ENCODE measurements around the gene EEF1AKMT3. TPM values are rescaled to one million over a fixed set of nuclear protein-coding genes. Genes with fewer than 3 reads are reported as not detected.

EEF1AKMT3 gene
- total RNA-seq, 1 donor = 8.3 TPM

DNA sequence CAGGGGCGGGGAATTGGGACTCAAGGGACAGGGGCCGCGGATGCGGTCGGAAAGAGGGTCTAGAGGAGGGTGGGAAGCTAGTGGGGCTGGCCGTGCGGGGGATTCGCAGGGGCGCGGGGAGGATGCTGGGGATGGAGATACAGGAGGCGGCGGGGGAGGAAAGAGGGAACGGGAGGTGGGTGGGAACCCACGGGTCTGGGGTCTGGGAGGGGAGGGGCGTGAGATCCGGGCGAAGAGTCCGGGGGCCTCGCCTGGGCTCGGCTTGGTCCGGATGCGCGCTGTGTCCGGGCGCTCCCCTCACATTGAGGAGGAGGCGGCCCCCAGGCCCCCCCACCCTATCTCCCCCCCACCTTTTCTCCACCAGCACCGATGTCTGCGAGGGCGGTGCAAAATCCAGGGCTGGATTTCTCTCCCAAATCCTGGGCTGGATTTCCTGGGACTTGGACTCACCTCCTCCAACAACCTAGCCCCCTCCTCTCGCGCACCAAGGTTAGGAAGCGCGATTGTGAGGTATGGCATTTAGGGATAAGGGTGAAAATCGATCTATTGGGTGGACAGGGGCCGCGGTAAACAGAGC, 33.7 kb upstream of the EEF1AKMT3 start, which contains the start of gene AGAP2:
AGAP2 (minus strand) TSS at position 82 of the 577 bp plus-strand sequence. CDS start 496 bp downstream, outside the sequence.
- H2AFZ ChIP-seq (ENCODE audit: low read length) = no peak within 1 kb of the TSS
- H3K27me3 ChIP-seq (ENCODE audit: insufficient read depth, low read length) = peaks cover 86% of the 10 kb centered on the region

DNA sequence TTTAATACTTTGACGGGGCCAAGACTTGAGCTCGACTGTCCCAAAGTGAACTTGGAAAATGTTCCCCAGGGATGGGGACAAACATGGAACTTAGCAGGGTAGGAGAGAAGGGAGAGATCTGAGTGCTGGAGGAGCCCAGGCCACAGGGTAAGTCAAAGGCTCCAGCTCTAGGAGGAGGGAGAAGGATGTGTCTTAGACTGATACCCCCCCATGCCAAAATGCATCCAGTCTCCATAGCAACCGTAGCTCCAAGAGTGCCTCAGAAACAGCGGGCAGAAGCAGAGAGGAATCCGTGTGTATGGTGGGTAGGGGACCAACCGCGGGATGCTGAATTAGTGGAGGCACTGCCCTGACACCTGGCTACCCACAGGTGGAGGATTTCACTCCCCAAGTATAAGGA, 33.0 kb upstream of the EEF1AKMT3 start:
- H3K4me2 ChIP-seq (ENCODE audit: insufficient read depth, low read length) = no peak overlapping the region
- H3K27me3 ChIP-seq (ENCODE audit: insufficient read depth, low read length) = peaks cover 80% of the 10 kb centered on the region
- TF ChIP-seq, protein P1, sequence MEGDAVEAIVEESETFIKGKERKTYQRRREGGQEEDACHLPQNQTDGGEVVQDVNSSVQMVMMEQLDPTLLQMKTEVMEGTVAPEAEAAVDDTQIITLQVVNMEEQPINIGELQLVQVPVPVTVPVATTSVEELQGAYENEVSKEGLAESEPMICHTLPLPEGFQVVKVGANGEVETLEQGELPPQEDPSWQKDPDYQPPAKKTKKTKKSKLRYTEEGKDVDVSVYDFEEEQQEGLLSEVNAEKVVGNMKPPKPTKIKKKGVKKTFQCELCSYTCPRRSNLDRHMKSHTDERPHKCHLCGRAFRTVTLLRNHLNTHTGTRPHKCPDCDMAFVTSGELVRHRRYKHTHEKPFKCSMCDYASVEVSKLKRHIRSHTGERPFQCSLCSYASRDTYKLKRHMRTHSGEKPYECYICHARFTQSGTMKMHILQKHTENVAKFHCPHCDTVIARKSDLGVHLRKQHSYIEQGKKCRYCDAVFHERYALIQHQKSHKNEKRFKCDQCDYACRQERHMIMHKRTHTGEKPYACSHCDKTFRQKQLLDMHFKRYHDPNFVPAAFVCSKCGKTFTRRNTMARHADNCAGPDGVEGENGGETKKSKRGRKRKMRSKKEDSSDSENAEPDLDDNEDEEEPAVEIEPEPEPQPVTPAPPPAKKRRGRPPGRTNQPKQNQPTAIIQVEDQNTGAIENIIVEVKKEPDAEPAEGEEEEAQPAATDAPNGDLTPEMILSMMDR (IDR thresholded peaks at IDR 0.05; ENCODE audit: extremely low read depth, low read depth, low read length) = no peak
- peaks cover 9% of the 10 kb centered on the region for H3K4me1 ChIP-seq (ENCODE audit: insufficient read depth, low read length)
- no peak overlapping the region for H2AFZ ChIP-seq (ENCODE audit: low read length)
- peak; percentile 72 for DNase-seq (ENCODE audit: insufficient read length, low spot score, missing footprints)
- no peaks in the 10 kb centered on the region for H3K36me3 ChIP-seq (ENCODE audit: insufficient read depth, low read length)
- H3K4me3 ChIP-seq (ENCODE audit: insufficient read depth, low read length) = no peak overlapping the region
- no peaks in the 10 kb centered on the region for H3K9me3 ChIP-seq (ENCODE audit: low read depth, low read length)
- H4K20me1 ChIP-seq (ENCODE audit: insufficient read depth, low read length) = peaks cover 2% of the 10 kb centered on the region
- H3K79me2 ChIP-seq (ENCODE audit: insufficient read depth, low read length) = no peaks in the 10 kb centered on the region
- no peak overlapping the region for H3K27ac ChIP-seq (ENCODE audit: low read depth, low read length)

More for the DNA sequence above, 33.7 kb upstream of the EEF1AKMT3 start, which contains the start of gene AGAP2:
- peak within 1 kb of the TSS; percentile 16 for H3K4me3 ChIP-seq (ENCODE audit: insufficient read depth, low read length)
- peaks cover 4% of the 10 kb centered on the region for H4K20me1 ChIP-seq (ENCODE audit: insufficient read depth, low read length)
- peak within 1 kb of the TSS; percentile 43 for H3K4me2 ChIP-seq (ENCODE audit: insufficient read depth, low read length)
- peak; percentile 81 for DNase-seq (ENCODE audit: insufficient read length, low spot score, missing footprints)
- no peak within 1 kb of the TSS for H3K27ac ChIP-seq (ENCODE audit: low read depth, low read length)
- TF ChIP-seq, protein P1 (IDR thresholded peaks at IDR 0.05; ENCODE audit: extremely low read depth, low read depth, low read length) = no peak
- peaks cover 9% of the 10 kb centered on the region for H3K4me1 ChIP-seq (ENCODE audit: insufficient read depth, low read length)
- H3K36me3 ChIP-seq (ENCODE audit: insufficient read depth, low read length) = no peaks in the 10 kb centered on the region
- no peaks in the 10 kb centered on the region for H3K79me2 ChIP-seq (ENCODE audit: insufficient read depth, low read length)
- no peaks in the 10 kb centered on the region for H3K9me3 ChIP-seq (ENCODE audit: low read depth, low read length)

DNA sequence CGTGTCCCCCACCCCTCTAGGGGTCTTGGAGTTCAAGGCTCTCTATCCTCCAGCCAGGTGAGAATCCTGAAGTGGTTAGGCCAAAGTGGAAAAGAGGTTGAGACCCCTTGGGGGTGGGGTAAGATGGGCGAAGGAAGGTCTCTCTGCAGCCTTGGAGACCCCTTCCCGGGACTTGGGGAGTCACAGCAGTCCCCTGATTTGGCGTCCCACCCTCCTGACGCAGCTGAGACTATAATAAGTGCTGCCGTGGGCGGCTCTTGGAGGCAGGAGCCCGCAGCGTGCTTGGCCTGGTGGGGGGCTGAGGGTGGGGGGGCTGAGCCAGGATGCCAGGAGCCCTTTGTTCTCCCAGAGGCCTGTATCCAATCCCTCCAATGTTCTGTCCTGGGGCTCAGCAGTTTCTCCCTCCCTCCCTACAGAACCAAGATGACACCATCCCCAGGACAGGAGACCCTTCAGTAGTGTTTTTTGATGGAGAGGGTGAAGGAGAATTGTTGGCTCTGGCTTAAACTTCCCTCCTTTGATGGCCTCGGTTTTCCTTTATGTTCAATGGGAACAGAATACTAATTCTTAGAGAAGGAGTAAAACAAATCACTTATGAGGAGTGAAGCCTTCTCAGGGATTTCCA, 32.4 kb upstream of the EEF1AKMT3 start:
- no peak overlapping the region for H3K4me3 ChIP-seq (ENCODE audit: insufficient read depth, low read length)
- H3K79me2 ChIP-seq (ENCODE audit: insufficient read depth, low read length) = peaks cover 1% of the 10 kb centered on the region
- H4K20me1 ChIP-seq (ENCODE audit: insufficient read depth, low read length) = no peaks in the 10 kb centered on the region
- peak; percentile 59 for DNase-seq (ENCODE audit: insufficient read length, low spot score, missing footprints)
- no peaks in the 10 kb centered on the region for H3K36me3 ChIP-seq (ENCODE audit: insufficient read depth, low read length)
- peaks cover 73% of the 10 kb centered on the region for H3K27me3 ChIP-seq (ENCODE audit: insufficient read depth, low read length)
- no peak overlapping the region for H3K4me2 ChIP-seq (ENCODE audit: insufficient read depth, low read length)
- no peak overlapping the region for H2AFZ ChIP-seq (ENCODE audit: low read length)
- H3K27ac ChIP-seq (ENCODE audit: low read depth, low read length) = no peak overlapping the region
- no peaks in the 10 kb centered on the region for H3K9me3 ChIP-seq (ENCODE audit: low read depth, low read length)
- peaks cover 9% of the 10 kb centered on the region for H3K4me1 ChIP-seq (ENCODE audit: insufficient read depth, low read length)
- TF ChIP-seq, protein P1 (IDR thresholded peaks at IDR 0.05; ENCODE audit: extremely low read depth, low read depth, low read length) = no peak

DNA sequence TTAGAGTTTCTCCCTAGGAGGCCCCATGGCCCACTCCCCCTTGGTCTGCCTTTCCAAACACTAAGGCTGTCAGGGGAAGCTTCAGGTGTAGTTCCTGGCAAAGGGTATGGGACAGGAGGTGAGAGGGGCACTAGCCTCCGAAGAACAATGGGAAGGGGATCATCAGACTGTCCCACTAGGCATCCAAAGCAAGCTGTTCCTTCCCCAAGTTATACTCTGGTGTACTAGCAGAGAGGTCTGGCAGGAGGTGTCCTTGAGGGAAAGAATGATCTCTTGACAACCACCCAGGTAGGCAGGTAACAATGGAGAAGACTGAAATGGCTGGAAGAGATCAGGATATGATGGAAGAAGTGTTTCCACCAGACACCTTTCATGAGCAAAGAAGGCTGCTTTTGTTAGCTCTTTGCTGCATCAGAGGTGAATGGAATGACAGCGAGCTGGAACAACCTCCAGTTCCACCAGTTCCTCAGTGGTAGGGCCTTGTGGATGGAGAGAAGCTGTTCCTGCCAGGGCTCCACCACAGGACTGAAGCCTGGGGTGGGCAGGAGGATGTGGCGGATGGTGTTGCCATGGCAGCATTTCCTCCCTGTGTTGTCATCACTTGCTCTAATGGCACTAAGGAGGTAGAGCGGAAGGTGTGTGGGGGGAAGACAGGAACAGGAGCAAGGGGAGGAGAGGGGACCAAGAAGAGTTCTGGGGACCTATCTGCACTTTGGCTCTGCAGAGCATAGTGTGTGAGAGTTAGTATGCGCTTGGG, 31.6 kb upstream of the EEF1AKMT3 start:
- H3K36me3 ChIP-seq (ENCODE audit: insufficient read depth, low read length) = no peaks in the 10 kb centered on the region
- H3K79me2 ChIP-seq (ENCODE audit: insufficient read depth, low read length) = peaks cover 9% of the 10 kb centered on the region
- H4K20me1 ChIP-seq (ENCODE audit: insufficient read depth, low read length) = no peaks in the 10 kb centered on the region
- peak; percentile 65 for DNase-seq (ENCODE audit: insufficient read length, low spot score, missing footprints)
- H3K4me1 ChIP-seq (ENCODE audit: insufficient read depth, low read length) = peaks cover 14% of the 10 kb centered on the region
- no peak overlapping the region for H3K27ac ChIP-seq (ENCODE audit: low read depth, low read length)
- no peak overlapping the region for H3K4me3 ChIP-seq (ENCODE audit: insufficient read depth, low read length)
- TF ChIP-seq, protein P1 (IDR thresholded peaks at IDR 0.05; ENCODE audit: extremely low read depth, low read depth, low read length) = no peak
- H3K4me2 ChIP-seq (ENCODE audit: insufficient read depth, low read length) = no peak overlapping the region
- H3K27me3 ChIP-seq (ENCODE audit: insufficient read depth, low read length) = peaks cover 65% of the 10 kb centered on the region
- H2AFZ ChIP-seq (ENCODE audit: low read length) = no peak overlapping the region
- no peaks in the 10 kb centered on the region for H3K9me3 ChIP-seq (ENCODE audit: low read depth, low read length)
